Measurements from ENCODE around the gene PPP6R1. TPM values are rescaled to one million over a fixed set of nuclear protein-coding genes. Genes with fewer than 3 reads are reported as not detected.

PPP6R1 gene
- total RNA-seq, 2 experiments from 2014 or later: 172 to 182 TPM

DNA sequence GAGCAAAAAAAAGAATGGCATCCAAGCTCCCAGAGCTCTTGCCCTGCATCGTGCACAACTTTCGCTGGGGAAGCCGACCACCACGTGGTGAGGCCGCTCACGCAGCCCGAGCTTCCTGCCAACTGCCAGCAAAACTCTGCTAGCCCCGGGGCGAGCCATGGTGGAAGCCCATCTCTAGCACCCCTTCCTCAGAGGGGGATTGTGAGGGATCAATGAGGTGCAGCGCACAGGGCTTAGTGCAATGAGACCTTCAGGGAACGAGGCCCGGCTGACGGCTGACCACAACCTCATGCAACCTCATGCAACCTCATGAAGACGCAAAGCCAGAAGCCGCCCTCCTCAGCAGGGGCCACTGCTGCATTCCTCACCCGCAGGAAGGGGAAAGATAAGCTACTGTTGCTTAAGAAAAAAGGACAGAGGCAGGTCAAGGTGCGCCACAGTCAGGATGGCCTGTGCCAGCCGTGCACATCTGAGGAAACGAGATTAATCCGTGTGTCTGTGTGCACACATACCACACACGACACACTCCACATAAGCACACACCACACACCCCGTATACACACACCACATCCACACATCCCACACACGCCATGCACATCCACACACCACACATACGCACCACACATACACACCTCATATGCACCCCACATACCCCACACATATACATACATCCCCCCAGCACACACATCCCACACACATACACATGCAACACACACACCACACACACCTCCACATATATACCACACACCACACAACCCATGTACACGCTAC is 11.5 kb upstream of the PPP6R1 start:
- Histone ChIP-seq H3K36me3 (ENCODE audit: insufficient read depth, low read length) (peaks cover 28% of the 10 kb centered on the region), H3K9me3 (ENCODE audit: control insufficient read depth in 1 of 2, insufficient read depth in 1 of 2, low read length in 2 of 2) (no peaks in the 10 kb centered on the region), H3K4me1 (ENCODE audit: insufficient read depth, low read length) (no peaks in the 10 kb centered on the region), H3K4me3 (ENCODE audit: low read length) (no peak overlapping the region), H3K27me3 (ENCODE audit: control insufficient read depth in 1 of 2, insufficient read depth in 2 of 2, low read length in 2 of 2) (no peaks in the 10 kb centered on the region), H3K27ac (ENCODE audit: low read depth in 1 of 2, low read length in 2 of 2) (no peak overlapping the region)
- Mint-ChIP-seq H3K9me3 (no peaks in the 10 kb centered on the region), H3K4me1 (ENCODE audit: low read depth) (peaks cover 6% of the 10 kb centered on the region), H3K27ac (no peak overlapping the region), H3K27me3 (no peaks in the 10 kb centered on the region), H3K36me3 (ENCODE audit: low read depth) (peaks cover 66% of the 10 kb centered on the region), H3K4me3 (no peak overlapping the region)
- DNase-seq (no peak), ATAC-seq (ENCODE audit: poor library complexity) (no peak)
- intact Hi-C loops (cut with DNase I, micrococcal nuclease): no loop called here
- POLR2A ChIA-PET: no interaction called here
- CTCF ChIA-PET: no interaction called here
- TF ChIP-seq, protein P1, sequence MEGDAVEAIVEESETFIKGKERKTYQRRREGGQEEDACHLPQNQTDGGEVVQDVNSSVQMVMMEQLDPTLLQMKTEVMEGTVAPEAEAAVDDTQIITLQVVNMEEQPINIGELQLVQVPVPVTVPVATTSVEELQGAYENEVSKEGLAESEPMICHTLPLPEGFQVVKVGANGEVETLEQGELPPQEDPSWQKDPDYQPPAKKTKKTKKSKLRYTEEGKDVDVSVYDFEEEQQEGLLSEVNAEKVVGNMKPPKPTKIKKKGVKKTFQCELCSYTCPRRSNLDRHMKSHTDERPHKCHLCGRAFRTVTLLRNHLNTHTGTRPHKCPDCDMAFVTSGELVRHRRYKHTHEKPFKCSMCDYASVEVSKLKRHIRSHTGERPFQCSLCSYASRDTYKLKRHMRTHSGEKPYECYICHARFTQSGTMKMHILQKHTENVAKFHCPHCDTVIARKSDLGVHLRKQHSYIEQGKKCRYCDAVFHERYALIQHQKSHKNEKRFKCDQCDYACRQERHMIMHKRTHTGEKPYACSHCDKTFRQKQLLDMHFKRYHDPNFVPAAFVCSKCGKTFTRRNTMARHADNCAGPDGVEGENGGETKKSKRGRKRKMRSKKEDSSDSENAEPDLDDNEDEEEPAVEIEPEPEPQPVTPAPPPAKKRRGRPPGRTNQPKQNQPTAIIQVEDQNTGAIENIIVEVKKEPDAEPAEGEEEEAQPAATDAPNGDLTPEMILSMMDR (IDR thresholded peaks at IDR 0.05): no peak

- no peaks in the 10 kb centered on the region for H3K27me3 Mint-ChIP-seq
- no peak overlapping the region for H3K4me3 ChIP-seq (ENCODE audit: low read length)
- POLR2A ChIA-PET: interaction anchor here (0.7 kb wide), 1 partner anchor 10 kb away, joined by 3 read pairs; no protein-coding TSS in a partner anchor
- peaks cover 28% of the 10 kb centered on the region for H3K36me3 ChIP-seq (ENCODE audit: insufficient read depth, low read length)
- no peak overlapping the region for H3K27ac Mint-ChIP-seq
- CTCF ChIA-PET: no interaction called here
- ATAC-seq (ENCODE audit: poor library complexity) (no peak), DNase-seq (no peak)
- peaks cover 6% of the 10 kb centered on the region for H3K4me1 Mint-ChIP-seq (ENCODE audit: low read depth)
- TF ChIP-seq, protein P1 (IDR thresholded peaks at IDR 0.05): no peak
- peaks cover 56% of the 10 kb centered on the region for H3K36me3 Mint-ChIP-seq (ENCODE audit: low read depth)
- no peak overlapping the region for H3K4me3 Mint-ChIP-seq
- no peaks in the 10 kb centered on the region for H3K9me3 Mint-ChIP-seq
- H3K4me1 ChIP-seq (ENCODE audit: insufficient read depth, low read length): no peaks in the 10 kb centered on the region
- intact Hi-C loops (cut with DNase I, micrococcal nuclease): no loop called here
- H3K27ac ChIP-seq (ENCODE audit: low read depth in 1 of 2, low read length in 2 of 2): no peak overlapping the region
- no peaks in the 10 kb centered on the region for H3K27me3 ChIP-seq (ENCODE audit: control insufficient read depth in 1 of 2, insufficient read depth in 2 of 2, low read length in 2 of 2)
- no peaks in the 10 kb centered on the region for H3K9me3 ChIP-seq (ENCODE audit: control insufficient read depth in 1 of 2, insufficient read depth in 1 of 2, low read length in 2 of 2)
These were observed 10.5 kb upstream of the PPP6R1 start for GRCh38 chr19:55269299-55269698.

DNA sequence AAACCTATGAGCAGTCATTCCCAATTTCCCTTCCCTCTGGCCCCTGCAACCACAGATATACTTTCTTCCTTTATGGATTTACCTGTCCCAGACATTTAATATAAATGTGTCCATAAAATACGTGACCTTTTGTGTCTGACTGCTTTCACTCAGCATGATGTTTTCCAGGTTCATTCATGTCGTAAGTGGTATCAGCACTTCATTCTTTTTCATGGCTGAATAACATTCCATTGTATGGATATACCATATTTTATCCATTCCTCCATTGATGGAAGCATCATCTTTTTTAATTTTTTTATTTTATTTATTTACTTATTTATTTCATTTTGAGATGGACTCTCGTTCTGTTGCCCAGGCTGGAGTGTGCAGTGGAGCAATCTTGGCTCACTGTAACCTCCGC is 8.0 kb upstream of the PPP6R1 start:
- H3K36me3 Mint-ChIP-seq (ENCODE audit: low read depth): peaks cover 41% of the 10 kb centered on the region
- Histone ChIP-seq H3K4me1 (ENCODE audit: insufficient read depth, low read length) (no peaks in the 10 kb centered on the region), H3K27me3 (ENCODE audit: control insufficient read depth in 1 of 2, insufficient read depth in 2 of 2, low read length in 2 of 2) (no peaks in the 10 kb centered on the region), H3K9me3 (ENCODE audit: control insufficient read depth in 1 of 2, insufficient read depth in 1 of 2, low read length in 2 of 2) (peaks cover 0 to 5% of the 10 kb centered on the region in 2 experiments), H3K4me3 (ENCODE audit: low read length) (no peak overlapping the region), H3K36me3 (ENCODE audit: insufficient read depth, low read length) (peaks cover 10% of the 10 kb centered on the region), H3K27ac (ENCODE audit: low read depth in 1 of 2, low read length in 2 of 2) (no peak overlapping the region)
- no peak overlapping the region for H3K4me3 Mint-ChIP-seq
- TF ChIP-seq, protein P1 (IDR thresholded peaks at IDR 0.05): no peak
- no peaks in the 10 kb centered on the region for H3K27me3 Mint-ChIP-seq
- H3K4me1 Mint-ChIP-seq (ENCODE audit: low read depth): peaks cover 6% of the 10 kb centered on the region
- POLR2A ChIA-PET: no interaction called here
- CTCF ChIA-PET: no interaction called here
- DNase-seq (no peak), ATAC-seq (ENCODE audit: poor library complexity) (no peak)
- no peak overlapping the region for H3K27ac Mint-ChIP-seq
- H3K9me3 Mint-ChIP-seq: no peaks in the 10 kb centered on the region
- intact Hi-C loops (cut with DNase I, micrococcal nuclease): no loop called here

Measured in CD4-positive, alpha-beta T cell (primary cell).